Right lung (tissue), 5 donors: ENCODE results near the gene ACE. TPM values are rescaled to one million over a fixed set of nuclear protein-coding genes. Genes with fewer than 3 reads are reported as not detected.

ENCODE experiments used
- DNase-seq, 2 donors: peaks; one replicate each; pipeline ENCODE4 v3.0.0-alpha.2; 2013
- polyA plus RNA-seq, 5 donors: library from polyadenylated mRNA; unstranded; fragments of 120-200 nt; gene quantifications; one replicate each; pipeline versions ENCODE4 v1.2.1 to v1.2.3, GENCODE V29; 2013; ENCODE audit warnings: inconsistent platforms in 1 of 5, low replicate concordance in 1 of 5; ENCODE audit not compliant: insufficient read length in 5 of 5, insufficient read depth in 1 of 5

ACE gene
- polyA plus RNA-seq, 5 donors, result 38.7 to 62.7 (median 41.1) TPM

- DNase-seq, result no peak
These were observed 14.1 kb downstream of the ACE start for GRCh38 chr17:63490858-63491400.

- DNase-seq, result no peak
These were observed 14.6 kb downstream of the ACE start for GRCh38 chr17:63491413-63491812.

DNA sequence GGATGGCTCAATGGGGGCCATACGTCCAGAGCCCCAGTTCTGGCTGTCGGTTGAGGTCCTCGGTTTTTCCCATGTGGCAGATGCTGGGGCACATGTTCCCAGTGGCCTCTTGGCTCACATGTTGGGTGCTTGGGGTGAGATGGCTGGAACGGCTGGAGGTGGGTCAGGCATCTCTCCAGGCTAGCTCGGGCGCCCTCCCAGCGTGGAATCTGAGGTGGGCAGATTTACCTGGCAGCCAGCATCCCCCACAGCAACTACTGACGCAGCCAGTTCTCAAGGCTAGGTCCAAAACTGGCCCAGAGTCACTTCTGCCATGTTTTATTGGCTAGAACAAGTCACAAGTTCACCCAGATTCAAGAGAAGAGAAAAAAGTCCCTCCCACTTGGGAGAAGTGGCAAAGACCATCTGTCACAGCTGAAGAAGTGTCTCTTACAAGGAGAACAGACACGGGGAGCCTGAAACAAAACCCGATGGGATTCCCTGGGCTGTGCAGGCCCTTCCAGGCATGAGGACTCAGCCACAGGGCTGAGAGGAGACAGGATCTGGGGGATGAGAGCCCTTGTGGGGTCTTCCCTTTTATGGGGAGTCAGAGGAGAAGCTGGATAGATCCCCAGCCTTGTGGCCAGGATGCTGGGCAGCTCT lies 15.2 kb downstream of the ACE start:
- no peak for DNase-seq

GRCh38 chr17:63492940-63493339 lies 16.1 kb downstream of the ACE start:
- no peak for DNase-seq

- no peak for DNase-seq
These were observed 16.6 kb downstream of the ACE start for GRCh38 chr17:63493411-63493810.

GRCh38 chr17:63494300-63494928 lies 17.6 kb downstream of the ACE start:
- DNase-seq, result no peak

GRCh38 chr17:63495491-63495890 lies 18.6 kb downstream of the ACE start:
- peak in 1 of 2 donors; percentile 52 for DNase-seq

DNA sequence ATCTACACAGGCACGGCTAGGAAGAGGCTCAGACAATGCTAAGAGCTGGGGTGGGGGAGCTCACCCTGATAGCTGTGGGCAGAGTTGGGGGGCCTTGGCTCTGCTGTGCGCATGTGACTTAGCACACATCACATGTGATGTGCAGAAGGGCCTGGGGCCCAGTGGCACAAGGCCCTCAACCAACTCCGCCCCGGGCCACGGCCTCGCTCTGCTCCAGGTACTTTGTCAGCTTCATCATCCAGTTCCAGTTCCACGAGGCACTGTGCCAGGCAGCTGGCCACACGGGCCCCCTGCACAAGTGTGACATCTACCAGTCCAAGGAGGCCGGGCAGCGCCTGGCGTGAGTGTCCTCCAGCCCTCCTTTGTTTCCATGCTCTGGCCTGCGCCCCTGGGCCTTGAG lies 19.3 kb downstream of the ACE start:
- no peak for DNase-seq

- DNase-seq, result no peak
These were observed 20.0 kb downstream of the ACE start for GRCh38 chr17:63496663-63497400.

GRCh38 chr17:63497708-63498483 lies 21.0 kb downstream of the ACE start:
- no peak for DNase-seq

- DNase-seq, result no peak
These were observed 21.9 kb downstream of the ACE start for GRCh38 chr17:63498626-63499195.

DNA sequence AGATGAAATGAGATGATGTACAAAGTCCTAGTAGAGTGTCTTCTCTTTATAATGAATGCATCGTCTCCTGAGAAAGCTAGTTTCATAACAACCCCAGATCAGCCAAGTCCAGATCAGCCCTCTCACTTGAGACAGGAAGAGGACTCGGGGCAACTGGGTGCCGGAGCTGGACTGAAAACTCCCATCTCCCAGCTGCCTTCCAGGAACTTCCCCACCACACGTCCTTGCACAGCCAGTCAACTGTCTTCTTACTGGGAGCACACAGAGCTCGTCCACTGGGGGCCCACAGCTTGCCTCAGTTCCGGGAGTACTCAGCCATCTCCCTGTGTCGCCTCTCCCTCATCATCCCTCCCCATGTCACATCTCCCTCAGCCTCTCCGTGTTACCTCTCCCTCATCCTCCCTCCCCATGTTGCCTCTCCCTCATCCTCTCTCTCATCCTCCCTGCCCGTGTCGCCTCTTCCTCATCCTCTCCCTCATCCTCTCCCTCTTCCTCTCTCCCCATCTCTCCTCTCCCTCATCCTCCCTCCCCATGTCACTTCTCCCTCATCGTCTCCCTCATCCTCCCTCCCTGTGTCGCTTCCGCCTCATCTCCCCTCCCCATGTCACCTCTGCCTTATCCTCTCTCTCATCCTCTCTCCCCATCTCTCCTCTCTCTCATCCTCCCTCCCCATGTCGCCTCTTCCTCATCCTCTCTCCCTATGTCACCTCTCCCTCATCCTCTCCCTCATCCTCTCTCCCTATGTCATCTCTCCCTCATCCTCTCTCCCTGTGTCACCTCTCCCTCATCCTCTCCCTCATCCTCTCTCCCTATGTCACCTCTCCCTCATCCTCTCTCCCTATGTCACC lies 23.9 kb downstream of the ACE start:
- DNase-seq, result no peak

GRCh38 chr17:63503341-63503705 lies 26.5 kb downstream of the ACE start:
- no peak for DNase-seq

- DNase-seq, result no peak
These were observed 27.4 kb downstream of the ACE start for GRCh38 chr17:63504261-63504660.

- DNase-seq, result no peak
These were observed 28.5 kb downstream of the ACE start for GRCh38 chr17:63505341-63505740.

GRCh38 chr17:63506627-63507026 lies 29.8 kb downstream of the ACE start:
- DNase-seq, result no peak

- no peak for DNase-seq
These were observed 34.5 kb downstream of the ACE start for GRCh38 chr17:63511331-63511730.

DNA sequence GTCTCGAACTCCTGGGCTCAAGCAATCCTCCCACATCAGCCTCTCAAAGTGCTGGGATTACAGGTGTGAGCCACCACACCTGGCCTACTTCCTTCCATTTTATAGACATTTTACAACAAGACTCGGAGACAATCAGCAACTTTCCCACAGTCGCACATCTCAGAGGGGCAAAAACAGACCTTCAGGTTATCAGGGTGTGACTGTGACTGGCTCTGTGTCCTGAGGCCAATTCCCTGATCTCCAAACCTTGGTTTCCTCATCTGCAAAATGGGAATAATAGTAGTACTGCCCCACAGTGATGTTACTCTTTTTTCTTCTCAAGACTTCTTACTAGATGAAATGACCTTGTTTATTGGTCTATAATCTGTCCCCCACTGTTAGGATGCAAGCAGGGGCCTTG lies 35.5 kb downstream of the ACE start:
- DNase-seq, result no peak

DNA sequence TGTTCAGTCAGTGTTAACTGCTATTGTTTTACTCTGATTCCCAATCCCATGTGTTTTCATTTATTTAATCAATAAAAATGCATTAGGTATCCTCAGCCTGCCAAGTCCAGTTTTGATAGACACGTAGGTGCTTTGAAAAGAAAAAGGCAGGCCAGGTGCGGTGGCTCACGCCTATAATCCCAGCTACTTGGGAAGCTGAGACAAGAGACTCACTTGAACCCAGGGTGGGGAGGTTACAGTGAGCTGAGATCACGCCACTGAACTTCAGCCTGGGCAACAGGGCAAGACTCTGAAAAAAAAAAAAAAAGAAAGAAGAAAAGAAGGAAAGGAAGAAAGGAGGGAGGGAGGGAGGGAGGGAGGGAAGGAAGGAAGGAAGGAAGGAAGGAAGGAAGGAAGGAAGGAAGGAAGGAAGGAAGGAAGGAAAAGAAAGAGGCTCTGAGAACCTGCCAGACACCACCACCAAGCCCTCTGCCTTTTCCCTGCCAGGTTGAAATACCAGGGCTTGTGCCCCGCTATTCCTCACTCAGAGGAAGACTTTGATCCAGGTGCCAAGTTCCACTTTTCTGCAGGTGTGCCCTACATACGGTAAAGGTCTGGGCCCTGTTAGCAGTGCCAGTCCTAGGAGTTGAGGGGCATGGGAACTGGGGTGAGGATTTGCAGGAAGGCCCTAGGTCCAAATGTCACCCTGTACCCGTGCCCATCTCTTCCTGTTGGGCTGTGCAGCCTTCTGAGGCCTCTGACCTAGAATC lies 36.2 kb downstream of the ACE start:
- DNase-seq, result no peak

GRCh38 chr17:63514477-63514876 lies 37.6 kb downstream of the ACE start:
- DNase-seq, result no peak
